ENCODE measurements around the gene NACC2. TPM values are rescaled to one million over a fixed set of nuclear protein-coding genes. Genes with fewer than 3 reads are reported as not detected.

Gene NACC2
- total and polyA plus RNA-seq, 2 donors from 2014 or later = 7.1 to 30.9 TPM

GRCh38 chr9:136004712-136005111 lies 90.4 kb downstream of the NACC2 start:
- Histone ChIP-seq H3K27ac (ENCODE audit: low read depth in 2 of 2, low read length in 2 of 2) (no peak overlapping the region), H3K36me3 (ENCODE audit: control insufficient read depth in 2 of 3, insufficient read depth in 3 of 3, low read length in 3 of 3) (no peaks in the 10 kb centered on the region), H3K4me3 (ENCODE audit: low read length in 3 of 3) (no peak overlapping the region), H3K9ac (ENCODE audit: low read length in 3 of 3) (no peak overlapping the region), H3K9me3 (ENCODE audit: control insufficient read depth in 2 of 3, insufficient read depth in 1 of 3, low read length in 3 of 3) (no peaks in the 10 kb centered on the region), H3K27me3 (ENCODE audit: control insufficient read depth, insufficient read depth, low read length) (no peaks in the 10 kb centered on the region), H3K4me1 (ENCODE audit: control insufficient read depth in 2 of 3, insufficient read depth in 2 of 3, low read depth in 1 of 3, low read length in 3 of 3) (peaks cover 0 to 7% (median 5%) of the 10 kb centered on the region in 3 donors)
- intact Hi-C loops (cut with DNase I) = no loop called here
- no peak for DNase-seq
- no peak for FAIRE-seq
- no peak for TF ChIP-seq CTCF (IDR thresholded peaks at IDR 0.05; ENCODE audit: borderline replicate concordance, extremely low read depth, insufficient read depth)

DNA sequence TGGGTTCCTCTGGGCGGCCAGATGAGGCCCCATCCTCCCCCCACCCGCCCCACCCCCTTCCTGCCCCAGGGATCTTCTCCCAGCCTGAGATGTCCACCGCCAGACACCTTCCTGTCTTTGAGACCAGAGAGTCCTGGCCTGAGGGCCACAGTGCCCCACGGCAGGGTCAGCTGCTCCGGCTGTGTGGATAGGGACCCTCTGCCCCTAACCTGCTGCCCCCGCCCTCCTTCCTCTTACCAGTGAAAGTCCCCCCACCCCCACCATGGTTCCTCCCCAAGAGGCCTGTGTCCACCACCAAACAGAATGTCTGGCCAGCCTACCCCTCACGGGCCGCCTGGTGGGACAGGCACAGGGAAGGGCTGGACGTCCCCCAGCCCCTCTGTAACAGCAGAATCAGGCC lies 90.9 kb downstream of the NACC2 start:
- H3K4me1 ChIP-seq (ENCODE audit: control insufficient read depth in 2 of 3, insufficient read depth in 2 of 3, low read depth in 1 of 3, low read length in 3 of 3) = peaks cover 0 to 7% (median 5%) of the 10 kb centered on the region in 3 donors
- H3K27me3 ChIP-seq (ENCODE audit: control insufficient read depth, insufficient read depth, low read length) = no peaks in the 10 kb centered on the region
- DNase-seq (no peak), FAIRE-seq (no peak)
- H3K9ac ChIP-seq (ENCODE audit: low read length in 3 of 3) = no peak overlapping the region
- H3K36me3 ChIP-seq (ENCODE audit: control insufficient read depth in 2 of 3, insufficient read depth in 3 of 3, low read length in 3 of 3) = no peaks in the 10 kb centered on the region
- no peaks in the 10 kb centered on the region for H3K9me3 ChIP-seq (ENCODE audit: control insufficient read depth in 2 of 3, insufficient read depth in 1 of 3, low read length in 3 of 3)
- H3K27ac ChIP-seq (ENCODE audit: low read depth in 2 of 2, low read length in 2 of 2) = no peak overlapping the region
- no peak overlapping the region for H3K4me3 ChIP-seq (ENCODE audit: low read length in 3 of 3)
- intact Hi-C loops (cut with DNase I) = no loop called here
- TF ChIP-seq CTCF (IDR thresholded peaks at IDR 0.05; ENCODE audit: borderline replicate concordance, extremely low read depth, insufficient read depth) = no peak

- Histone ChIP-seq H3K27me3 (ENCODE audit: control insufficient read depth, insufficient read depth, low read length) (no peaks in the 10 kb centered on the region), H3K27ac (ENCODE audit: low read depth in 2 of 2, low read length in 2 of 2) (no peak overlapping the region), H3K9me3 (ENCODE audit: control insufficient read depth in 2 of 3, insufficient read depth in 1 of 3, low read length in 3 of 3) (no peaks in the 10 kb centered on the region), H3K36me3 (ENCODE audit: control insufficient read depth in 2 of 3, insufficient read depth in 3 of 3, low read length in 3 of 3) (no peaks in the 10 kb centered on the region), H3K4me1 (ENCODE audit: control insufficient read depth in 2 of 3, insufficient read depth in 2 of 3, low read depth in 1 of 3, low read length in 3 of 3) (peaks cover 0 to 7% (median 5%) of the 10 kb centered on the region in 3 donors), H3K9ac (ENCODE audit: low read length in 3 of 3) (no peak overlapping the region), H3K4me3 (ENCODE audit: low read length in 3 of 3) (no peak overlapping the region)
- intact Hi-C loops (cut with DNase I) = no loop called here
- FAIRE-seq = no peak
- DNase-seq = no peak
- no peak for TF ChIP-seq CTCF (IDR thresholded peaks at IDR 0.05; ENCODE audit: borderline replicate concordance, extremely low read depth, insufficient read depth)
These were observed 91.5 kb downstream of the NACC2 start for GRCh38 chr9:136003411-136004218.

All from kidney (tissue), 14 donors.